Left ventricle myocardium superior (tissue), 1 donor: ENCODE data around the gene ABCA5. TPM values are rescaled to one million over a fixed set of nuclear protein-coding genes. Genes with fewer than 3 reads are reported as not detected.

Experiments
- ATAC-seq: fragments of 200-7000 bp; cut with Tn5 transposase; one replicate; pipeline ENCODE4 v1.9.1; 2020; ENCODE audit warnings: mild to moderate bottlenecking, moderate library complexity
- DNase-seq: peaks from one replicate; pipeline ENCODE4 v3.0.0-alpha.2; 2020
- intact Hi-C: fragments of 100-400 bp; cut with micrococcal nuclease; formaldehyde crosslinking; loops from one replicate; pipeline ENCODE4 v1.11.0; 2022
- long read RNA-seq: library from polyadenylated mRNA; unstranded; transcript quantifications from one replicate; pipeline ENCODE4 v2.0.0, GENCODE V29; 2021
- total RNA-seq: library from RNA; stranded (reverse); fragmentation: NEBNext Ultra II Directional; extraction: Animal tissue kit (Norgen Biotek cat#: 25700); gene quantifications from one replicate; pipeline ENCODE4 v1.2.1, GENCODE V29; 2021
- donor health status: DM: no; HTN: yes; CAD: no; lungs with severe emphysema.

Gene ABCA5, protein sequence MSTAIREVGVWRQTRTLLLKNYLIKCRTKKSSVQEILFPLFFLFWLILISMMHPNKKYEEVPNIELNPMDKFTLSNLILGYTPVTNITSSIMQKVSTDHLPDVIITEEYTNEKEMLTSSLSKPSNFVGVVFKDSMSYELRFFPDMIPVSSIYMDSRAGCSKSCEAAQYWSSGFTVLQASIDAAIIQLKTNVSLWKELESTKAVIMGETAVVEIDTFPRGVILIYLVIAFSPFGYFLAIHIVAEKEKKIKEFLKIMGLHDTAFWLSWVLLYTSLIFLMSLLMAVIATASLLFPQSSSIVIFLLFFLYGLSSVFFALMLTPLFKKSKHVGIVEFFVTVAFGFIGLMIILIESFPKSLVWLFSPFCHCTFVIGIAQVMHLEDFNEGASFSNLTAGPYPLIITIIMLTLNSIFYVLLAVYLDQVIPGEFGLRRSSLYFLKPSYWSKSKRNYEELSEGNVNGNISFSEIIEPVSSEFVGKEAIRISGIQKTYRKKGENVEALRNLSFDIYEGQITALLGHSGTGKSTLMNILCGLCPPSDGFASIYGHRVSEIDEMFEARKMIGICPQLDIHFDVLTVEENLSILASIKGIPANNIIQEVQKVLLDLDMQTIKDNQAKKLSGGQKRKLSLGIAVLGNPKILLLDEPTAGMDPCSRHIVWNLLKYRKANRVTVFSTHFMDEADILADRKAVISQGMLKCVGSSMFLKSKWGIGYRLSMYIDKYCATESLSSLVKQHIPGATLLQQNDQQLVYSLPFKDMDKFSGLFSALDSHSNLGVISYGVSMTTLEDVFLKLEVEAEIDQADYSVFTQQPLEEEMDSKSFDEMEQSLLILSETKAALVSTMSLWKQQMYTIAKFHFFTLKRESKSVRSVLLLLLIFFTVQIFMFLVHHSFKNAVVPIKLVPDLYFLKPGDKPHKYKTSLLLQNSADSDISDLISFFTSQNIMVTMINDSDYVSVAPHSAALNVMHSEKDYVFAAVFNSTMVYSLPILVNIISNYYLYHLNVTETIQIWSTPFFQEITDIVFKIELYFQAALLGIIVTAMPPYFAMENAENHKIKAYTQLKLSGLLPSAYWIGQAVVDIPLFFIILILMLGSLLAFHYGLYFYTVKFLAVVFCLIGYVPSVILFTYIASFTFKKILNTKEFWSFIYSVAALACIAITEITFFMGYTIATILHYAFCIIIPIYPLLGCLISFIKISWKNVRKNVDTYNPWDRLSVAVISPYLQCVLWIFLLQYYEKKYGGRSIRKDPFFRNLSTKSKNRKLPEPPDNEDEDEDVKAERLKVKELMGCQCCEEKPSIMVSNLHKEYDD (N-terminal part only)
- total RNA-seq: 27.0 TPM
- long read RNA-seq, partial matches to known transcripts: 4 of 7 reads
- long read RNA-seq, other reads (novel, unspliced or antisense): 2 of 7 reads

DNA sequence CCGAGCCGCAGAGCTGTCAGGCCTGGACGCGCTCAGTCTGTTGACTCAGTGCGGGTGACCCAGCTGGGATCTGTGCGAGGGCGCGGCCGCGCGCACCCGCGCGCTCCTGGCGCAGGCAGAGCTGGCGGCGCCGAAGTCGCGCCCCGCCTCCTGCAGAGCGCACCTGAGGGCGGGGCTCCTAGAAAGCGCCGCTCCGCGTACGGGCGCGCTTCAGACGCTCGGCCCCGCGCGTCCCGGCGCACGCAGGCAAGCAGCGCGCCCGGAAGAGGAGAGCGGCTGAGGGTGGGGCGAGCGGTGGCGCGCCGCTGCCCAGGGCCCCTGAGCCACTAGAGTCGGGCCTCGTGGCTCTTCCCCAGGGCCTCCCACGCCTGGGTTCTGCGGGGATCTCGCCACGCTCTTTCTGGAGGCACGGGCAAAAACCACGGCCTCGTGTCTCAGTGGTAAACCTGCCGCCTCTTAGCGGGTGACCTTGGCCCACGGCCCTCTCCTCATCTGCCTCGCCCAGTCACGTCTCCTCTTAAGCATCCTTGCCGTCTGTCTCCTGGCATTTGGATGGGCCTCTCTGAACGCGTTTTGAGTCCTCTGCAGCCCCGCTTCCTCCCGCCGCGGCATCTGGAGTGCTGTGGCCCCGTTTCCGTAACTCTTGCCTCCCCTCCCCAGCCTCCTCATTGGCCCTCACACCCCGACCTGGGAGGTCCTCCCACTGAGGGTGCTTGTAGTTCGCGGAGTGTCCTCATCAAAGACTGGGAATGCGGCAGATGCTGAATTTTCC, at the start of gene ABCA5:
ABCA5 (minus strand) TSS at position 74 of the 772 bp plus-strand sequence. CDS start 12,718 bp downstream, outside the sequence.
- peak; percentile 94 for DNase-seq
- intact Hi-C loops: no loop called here
- ATAC-seq: peak; percentile 97

DNA sequence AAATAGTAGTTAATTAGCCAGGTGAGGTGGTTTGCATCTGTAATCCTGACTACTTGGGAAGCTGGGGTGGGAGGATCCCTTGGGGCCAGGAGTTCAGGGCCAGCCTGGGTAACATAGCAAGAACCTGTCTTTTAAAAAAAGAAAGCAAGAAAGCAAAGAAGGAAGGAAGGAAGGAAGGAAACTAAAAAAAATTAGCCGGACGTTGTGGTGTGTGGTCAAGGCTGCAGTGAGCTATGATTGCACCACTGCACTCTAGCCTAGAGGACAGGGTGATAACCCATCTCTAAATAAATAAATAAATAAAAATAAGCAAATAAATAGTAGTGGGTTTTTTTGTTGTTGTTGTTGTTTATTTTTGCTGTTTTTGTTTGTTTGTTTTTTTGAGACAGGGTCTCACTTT, 48.3 kb upstream of the ABCA5 start:
- ATAC-seq (no peak), DNase-seq (no peak)
- intact Hi-C loops: no loop called here

DNA sequence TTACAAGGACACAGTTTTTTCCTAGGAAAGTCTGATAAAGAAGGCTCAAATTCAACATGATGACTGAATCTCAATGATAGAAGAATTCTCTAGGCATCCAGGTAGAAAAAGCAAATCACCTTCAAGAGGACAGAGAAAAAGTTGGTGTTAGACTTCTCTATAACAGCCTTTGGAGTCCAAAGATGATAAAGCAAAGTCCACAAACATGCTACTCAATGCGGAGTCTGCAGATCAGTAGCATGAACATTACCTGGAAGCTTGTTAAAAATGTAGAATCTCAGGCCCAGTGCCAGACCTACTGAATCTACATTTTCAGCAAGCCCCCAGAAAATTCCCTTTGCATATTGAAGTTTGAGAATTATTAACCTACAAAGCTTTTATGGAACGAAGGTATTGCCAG, 46.1 kb upstream of the ABCA5 start:
- ATAC-seq: no peak
- DNase-seq: no peak
- intact Hi-C loops: no loop called here

DNA sequence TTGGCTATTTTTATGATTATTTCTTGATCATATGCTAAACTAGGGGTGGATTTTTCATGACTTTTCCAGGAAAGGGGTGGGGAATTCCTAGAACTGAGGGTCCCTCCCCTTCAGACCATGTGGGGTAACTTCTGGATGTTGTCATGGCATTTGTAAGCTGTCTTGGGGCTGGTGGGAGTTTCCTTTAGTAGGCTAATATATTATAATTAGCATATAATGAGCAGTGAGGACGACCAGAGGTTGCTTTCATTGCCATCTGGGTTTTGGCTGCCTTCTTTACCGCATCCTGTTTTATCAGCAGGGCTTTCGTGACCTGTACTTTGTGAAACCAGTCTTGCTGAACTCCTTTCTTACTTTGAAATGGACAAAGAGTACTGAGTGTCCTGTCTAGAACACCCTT, 40.4 kb upstream of the ABCA5 start:
- intact Hi-C loops: no loop called here
- ATAC-seq: no peak
- DNase-seq: no peak

DNA sequence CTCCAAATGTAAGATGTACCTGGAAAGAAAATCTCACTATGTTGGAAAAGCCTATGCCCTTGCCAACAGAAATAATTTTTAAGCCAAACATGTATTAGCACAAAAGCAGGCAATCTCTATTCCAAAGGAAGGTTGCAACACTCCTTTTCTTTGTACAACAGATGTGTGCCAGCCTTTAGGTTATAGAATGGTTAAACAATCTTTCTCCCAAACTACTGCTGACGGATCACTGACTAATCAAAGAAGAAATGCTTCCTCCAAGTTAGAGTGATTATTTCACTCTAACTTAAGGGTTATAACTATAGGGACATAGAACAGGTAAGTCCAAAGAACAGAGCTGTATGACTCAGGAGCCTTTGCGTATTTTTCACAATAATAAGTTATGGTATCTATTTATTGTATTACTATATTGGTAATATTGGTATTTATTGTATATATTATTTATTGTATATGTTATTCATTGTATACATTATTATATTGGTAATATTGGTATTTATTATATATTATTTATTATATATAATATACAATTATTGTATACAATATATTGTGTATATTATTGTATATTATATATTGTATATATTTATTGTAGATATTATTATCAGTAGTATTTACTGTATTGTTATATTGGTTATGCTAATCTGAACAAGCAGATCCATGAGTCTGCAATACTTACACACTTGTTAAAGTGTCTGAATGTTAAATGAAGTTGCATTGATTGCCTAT, 36.7 kb upstream of the ABCA5 start:
- ATAC-seq: no peak
- intact Hi-C loops: no loop called here

DNA sequence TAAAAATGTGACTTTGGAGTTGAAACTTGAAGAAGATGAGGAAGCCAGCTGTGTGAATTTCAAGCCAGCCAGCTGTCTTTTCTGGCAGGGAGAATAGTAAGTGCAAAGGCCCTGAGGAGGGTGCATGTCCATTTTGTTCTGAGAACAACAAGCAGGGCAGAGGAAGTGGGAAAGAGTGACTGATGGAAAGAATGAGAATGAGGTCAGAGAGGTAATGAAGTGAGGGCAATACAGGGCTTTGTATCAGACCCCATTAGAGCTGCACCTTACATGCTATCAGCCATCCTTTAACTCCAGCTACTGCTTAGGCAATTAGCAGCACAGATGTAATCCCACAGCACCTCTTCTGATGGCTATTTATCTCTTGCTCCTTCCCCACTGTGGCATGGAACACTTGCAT, 34.2 kb upstream of the ABCA5 start:
- intact Hi-C loops: no loop called here
- ATAC-seq: no peak

More for the DNA sequence above, 36.7 kb upstream of the ABCA5 start:
- DNase-seq: no peak

DNA sequence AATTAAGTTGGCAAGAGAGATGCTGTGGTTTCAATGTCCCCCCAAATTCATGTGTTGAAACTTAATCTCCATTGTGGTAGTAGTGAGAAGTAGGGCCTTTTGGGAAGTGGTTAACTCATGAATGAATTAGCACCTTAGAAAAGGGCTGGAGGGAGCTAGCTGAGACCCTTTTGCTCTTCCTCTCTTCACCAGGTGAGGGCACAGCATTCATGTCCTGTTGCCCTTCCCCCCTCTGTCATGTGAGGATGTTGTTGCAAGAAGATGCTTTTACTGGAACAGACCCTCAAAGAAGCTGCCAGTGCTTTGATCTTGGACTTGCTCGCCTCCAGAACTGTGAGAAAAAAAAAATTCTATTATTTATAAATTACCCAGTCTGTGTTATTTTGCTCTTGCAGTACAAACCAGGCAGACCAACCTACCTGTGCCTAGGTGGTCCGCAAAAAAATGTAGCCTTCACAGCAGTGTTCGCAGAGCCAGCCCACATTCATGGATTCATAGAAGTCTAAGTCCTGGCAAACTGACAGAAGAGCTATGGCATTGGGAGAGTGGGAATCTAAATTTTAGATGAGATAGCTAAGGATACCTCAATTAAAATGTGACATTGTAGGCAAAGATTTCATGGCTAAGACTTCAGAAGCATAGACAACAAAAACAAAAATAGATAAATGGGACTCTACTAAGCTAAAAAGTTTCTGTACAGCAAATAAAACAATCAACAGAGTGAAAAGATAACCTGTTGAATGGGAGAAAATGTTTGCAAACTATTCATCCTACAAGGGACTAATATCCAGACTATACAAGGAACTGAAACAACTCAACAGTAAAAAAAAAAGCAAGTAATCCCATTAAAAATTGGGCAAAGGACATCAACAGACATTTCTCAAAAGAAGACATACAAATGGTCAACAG, 32.0 kb upstream of the ABCA5 start:
- intact Hi-C loops: no loop called here
- ATAC-seq (no peak), DNase-seq (no peak)

More for the DNA sequence above, 34.2 kb upstream of the ABCA5 start:
- DNase-seq: no peak

DNA sequence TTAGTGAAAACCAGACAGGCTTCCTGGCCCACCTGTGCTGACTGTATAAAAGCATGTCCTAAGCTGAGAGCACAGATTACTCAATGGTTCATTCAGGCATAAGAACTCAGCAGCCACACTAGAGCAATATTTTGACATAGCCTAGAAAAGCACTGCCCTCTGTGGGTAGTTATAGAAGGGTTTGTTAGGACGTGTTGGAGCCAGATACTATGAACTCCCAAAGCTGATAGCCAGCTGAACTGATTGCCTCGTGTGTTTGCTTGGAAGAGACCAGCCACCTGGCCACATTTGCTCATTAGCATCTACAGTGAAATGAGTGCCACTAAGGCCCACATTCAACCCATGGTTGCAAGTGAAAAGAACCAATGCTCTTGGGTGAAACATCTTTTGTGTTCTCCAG, 30.8 kb upstream of the ABCA5 start:
- intact Hi-C loops: no loop called here
- ATAC-seq: no peak

DNA sequence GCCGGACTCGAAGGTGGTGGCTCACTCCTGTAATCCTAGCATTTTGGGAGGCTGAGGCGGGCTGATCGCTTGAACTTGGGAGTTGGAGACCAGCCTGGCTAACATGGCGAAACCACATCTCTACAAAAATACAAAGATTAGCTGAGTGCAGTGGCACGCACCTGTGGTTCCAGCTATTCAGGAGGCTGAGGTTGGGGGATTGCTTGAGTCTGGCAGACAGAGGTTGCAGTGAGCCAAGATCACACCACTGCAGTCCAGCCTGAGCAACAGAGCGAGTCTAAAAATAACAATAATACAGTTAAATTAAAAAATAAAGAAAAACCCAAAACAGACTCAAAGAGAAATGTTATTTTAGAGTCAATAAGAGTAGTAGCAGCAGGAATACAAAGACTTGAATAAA, 29.7 kb upstream of the ABCA5 start:
- ATAC-seq: no peak
- DNase-seq: no peak
- intact Hi-C loops: no loop called here

More for the DNA sequence above, 30.8 kb upstream of the ABCA5 start:
- DNase-seq: no peak

DNA sequence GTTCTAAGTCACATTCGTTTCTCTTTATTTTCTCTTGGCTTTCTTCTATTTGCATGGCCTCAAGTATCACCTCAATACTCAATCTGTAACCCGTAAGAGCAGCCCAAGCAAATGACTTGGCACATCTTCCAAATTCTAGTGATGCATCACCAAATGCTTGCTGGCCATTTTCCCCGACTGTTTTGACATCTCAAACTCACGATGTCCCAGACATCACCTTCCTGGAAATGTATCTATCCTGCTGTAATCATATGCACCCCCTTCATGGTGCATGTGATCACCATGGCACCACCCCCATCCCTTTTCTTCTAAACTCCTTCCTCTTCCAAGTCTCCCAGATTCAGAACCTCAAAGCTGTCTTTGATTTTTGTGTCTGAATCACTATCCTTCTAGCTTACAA, 24.0 kb upstream of the ABCA5 start:
- ATAC-seq (no peak), DNase-seq (no peak)
- intact Hi-C loops: no loop called here

DNA sequence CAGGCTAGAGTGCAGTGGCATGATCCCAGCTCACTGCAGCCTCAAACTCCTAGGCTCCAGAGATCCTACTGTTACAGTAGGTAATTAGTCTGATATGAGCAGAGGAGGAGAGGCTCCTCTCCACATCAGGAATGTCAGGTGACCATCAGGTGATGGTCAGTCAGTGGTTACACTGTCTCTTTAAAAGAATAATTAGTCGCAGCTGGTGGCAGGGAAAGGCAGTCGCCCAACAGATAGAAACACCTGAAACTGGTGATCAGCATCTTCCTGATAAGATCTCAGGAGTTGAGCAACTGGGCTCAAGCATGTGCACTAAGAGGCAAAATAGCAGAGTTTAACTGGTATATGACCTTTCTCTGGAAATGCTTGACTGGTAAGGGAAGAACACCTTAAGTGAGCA, 21.5 kb upstream of the ABCA5 start:
- DNase-seq (no peak), ATAC-seq (no peak)
- intact Hi-C loops: no loop called here

DNA sequence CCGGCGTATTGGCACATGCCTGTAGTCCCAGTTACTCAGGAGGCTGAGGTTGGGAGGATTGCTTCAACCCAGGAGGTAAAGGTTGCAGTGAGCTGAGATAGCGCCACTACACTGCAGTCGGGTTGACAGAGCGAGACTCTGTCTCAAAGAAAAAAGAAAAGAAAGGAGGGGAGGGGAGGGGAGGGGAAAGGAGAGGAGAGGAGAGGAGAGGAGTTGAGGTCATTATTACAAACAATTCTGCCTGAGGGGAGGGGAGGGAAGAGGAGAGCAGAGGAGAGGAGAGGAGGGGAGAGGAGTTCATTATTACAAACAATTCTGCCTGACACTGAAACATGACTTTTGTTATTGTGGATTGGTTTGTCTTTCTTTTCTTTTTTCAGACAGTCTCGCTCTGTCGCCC, 19.8 kb upstream of the ABCA5 start:
- DNase-seq (no peak), ATAC-seq (no peak)
- intact Hi-C loops: no loop called here

DNA sequence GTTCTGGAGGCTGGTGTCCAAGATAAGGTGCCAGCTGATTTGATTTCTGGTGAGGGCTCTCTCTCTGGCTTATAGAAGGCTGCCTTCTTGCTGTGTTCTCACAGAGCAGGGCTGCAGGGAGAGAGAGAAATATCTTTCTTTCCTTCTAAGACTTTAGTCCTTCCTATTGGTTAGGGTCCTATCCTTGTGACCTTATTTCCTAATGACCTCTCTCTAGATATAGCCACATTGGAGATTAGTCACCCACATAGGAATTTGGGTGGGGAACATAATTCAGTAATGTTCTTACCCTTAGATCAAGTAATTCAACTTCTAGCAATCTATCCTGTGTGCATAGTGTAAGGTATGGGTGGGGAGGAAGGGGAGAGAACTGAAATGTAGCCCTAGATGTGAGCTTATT, 18.0 kb upstream of the ABCA5 start:
- DNase-seq: no peak
- intact Hi-C loops: no loop called here
- ATAC-seq: no peak

DNA sequence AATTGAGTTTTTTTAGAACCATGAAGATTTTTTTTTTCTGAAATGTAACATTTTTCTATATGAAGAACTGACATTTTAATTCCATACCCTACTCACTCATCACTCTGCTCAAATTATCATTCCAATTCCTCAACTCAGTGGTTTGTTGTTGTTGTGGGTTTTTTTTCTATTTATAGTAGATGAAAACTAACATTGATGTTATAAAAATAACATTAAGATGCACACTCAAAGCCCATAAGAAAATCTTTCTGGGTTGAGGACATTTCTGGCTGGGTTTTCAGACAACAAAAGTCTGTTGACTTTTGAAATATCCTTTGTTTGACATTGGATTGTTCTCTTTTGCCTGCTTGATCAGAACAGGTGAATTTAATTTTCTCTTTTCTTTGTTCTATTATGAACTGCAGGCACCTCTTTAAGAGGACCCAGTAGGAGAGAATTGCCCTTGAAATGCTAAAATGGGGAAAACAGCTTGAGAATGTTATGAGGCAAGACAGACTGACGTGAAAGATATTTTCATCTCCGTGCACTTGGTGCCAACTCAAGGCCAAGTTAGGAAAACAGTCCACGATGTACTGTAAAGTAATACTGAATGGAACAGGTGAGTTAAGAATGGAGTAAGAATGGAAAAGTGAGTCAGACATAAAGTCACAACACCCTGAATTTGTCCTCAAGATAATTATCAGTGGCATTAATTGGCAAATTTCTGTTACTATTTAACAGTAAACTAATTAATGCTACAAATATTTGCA, 16.1 kb upstream of the ABCA5 start:
- intact Hi-C loops: no loop called here
- ATAC-seq (peak; percentile 65), DNase-seq (no peak)

DNA sequence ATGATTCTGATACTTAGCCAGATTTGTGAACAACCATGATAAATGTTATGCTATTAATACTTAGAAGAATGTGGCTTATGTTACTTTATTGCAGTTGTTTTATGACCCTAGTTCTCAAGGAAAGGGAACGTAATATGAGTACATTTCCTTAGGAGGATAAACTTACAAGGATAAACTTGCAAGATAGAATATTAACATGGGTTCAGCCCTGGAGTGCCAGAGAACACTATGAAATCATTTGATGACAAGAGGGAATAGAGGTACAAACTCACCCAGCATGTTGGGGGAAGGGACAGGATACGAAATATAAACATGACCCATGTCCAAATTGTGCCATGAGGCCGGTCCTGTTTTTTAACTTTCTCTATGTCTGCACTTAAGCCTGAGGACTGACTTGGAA, 13.0 kb upstream of the ABCA5 start:
- intact Hi-C loops: no loop called here
- ATAC-seq (no peak), DNase-seq (no peak)

DNA sequence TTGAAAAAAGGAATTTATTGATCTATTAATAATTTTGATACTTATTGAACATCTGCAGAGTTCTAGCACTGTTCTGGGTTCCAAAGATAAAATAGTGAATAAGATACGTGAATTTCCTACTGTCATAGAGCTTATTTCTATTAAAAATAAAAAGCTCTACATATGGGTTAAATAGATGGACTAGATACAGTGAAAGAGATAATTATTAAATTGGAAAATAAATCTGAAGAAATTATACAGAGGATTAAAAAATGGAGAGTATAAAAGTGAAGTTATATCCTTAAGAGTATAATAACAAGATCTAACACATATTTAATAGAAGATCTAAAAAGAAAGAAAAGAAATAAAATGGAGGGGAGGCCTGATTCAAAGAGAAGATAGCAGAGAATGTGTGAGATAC, 10.1 kb upstream of the ABCA5 start:
- DNase-seq (no peak), ATAC-seq (no peak)
- intact Hi-C loops: no loop called here
